MG63 (cell line): ENCODE data around the gene CDK15. TPM values are rescaled to one million over a fixed set of nuclear protein-coding genes. Genes with fewer than 3 reads are reported as not detected.

Source experiments
- DNase-seq: peaks from one replicate; pipeline ENCODE4 v3.0.0-alpha.2; 2020
- H3K27me3 ChIP-seq: fragments of 250-450 bp; sonication (Bioruptor Pico); 2 replicates; pipeline ENCODE4 v1.5.1; 2020; ENCODE audit warnings: mild to moderate bottlenecking, moderate library complexity
- H3K36me3 ChIP-seq: fragments of 250-450 bp; sonication (Bioruptor Pico); 2 replicates; pipeline ENCODE4 v1.5.1; 2020; ENCODE audit warnings: mild to moderate bottlenecking, moderate library complexity
- H3K4me3 ChIP-seq: fragments of 250-450 bp; sonication (Bioruptor Pico); 2 replicates; pipeline ENCODE4 v1.5.1; 2020; ENCODE audit warnings: mild to moderate bottlenecking, moderate library complexity
- H3K9me3 ChIP-seq: fragments of 250-450 bp; sonication (Bioruptor Pico); 2 replicates; pipeline ENCODE4 v1.5.1; 2020; ENCODE audit warnings: mild to moderate bottlenecking, moderate library complexity
- total RNA-seq: library from RNA; depleted of rRNA; stranded (reverse); fragments of >200 nt; shearing (Covaris generic); gene quantifications from 2 replicates; pipeline ENCODE4 v1.2.3, GENCODE V29; 2014; ENCODE audit warnings: low replicate concordance

Gene CDK15
- total RNA-seq, 1 experiment from 2014 or later = 6.5 TPM

DNA sequence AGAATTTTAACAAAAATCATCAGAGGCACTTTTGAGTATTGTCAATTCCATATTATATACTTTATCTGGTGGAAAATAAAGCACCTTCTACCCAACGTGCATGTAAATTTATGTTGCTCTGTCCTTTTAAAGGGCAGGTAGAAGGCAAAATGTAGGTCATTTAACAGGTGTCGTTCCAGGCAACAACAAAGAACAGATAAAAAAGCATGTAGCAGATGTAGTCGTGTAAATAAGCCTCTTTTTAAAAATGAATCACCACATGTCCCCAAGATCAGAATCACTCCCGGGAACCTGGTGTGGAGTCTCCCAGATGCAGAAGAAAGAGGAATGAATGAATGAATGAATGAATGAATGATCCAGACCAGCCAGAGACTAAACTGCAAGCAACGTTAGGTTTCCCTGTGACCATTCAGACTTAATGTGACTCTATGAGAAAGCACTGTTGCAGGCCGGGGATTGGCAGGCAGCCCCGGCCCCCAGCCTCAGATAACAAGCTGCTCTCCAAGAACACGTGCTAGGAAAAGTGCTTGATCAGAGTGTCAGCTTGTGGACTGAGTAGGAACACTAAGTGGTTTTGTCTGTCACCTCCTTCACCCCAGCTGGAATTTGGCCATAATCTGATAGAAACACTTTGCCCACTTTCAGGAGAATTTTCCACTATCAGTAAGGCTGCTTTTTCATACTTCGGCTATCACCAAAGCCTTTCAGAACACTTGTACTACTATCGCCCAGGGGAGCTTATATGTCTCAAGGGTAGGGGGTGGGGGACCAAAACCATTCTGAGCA, 100.6 kb downstream of the CDK15 start:
- Histone ChIP-seq H3K27me3 (no peaks in the 10 kb centered on the region), H3K4me3 (no peak overlapping the region), H3K9me3 (no peaks in the 10 kb centered on the region), H3K36me3 (no peaks in the 10 kb centered on the region)
- no peak for DNase-seq

DNA sequence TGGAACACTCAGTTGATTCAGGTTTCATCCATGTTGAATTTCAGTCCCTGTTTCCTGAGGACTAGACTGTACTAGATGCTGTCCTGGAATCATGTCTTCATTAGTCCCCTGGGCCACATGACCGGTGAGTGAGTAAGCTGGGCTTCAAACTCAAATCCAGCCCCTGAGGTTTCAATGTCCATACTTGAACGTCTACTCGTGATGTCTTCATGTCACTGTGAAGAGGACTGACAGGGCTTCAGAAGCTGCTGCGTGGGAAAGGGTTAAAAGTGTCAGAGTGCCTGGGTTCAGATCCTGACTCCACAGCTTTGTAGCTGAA, 101.2 kb downstream of the CDK15 start:
- no peak for DNase-seq

DNA sequence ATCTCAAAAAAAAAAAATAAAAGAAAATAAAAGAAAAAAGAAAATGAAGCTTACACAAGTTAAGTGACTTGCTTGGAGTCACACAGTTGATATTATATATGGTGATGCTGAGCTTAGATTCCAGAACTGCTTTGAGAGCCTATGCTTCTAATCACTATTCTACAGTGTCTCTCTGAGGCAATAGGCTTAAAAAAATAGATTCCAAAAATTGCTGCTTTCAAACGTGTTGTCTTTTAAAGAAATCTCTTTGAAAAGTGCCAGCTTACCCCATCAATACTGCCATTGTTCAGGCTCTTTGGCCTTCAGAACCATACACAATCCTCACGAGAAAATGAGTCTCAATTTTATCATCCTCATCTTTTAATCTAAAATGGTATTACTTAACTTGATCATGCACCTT, 102.6 kb downstream of the CDK15 start:
- H3K4me3 ChIP-seq = no peak overlapping the region
- H3K9me3 ChIP-seq = no peaks in the 10 kb centered on the region
- H3K27me3 ChIP-seq = no peaks in the 10 kb centered on the region
- DNase-seq = no peak
- H3K36me3 ChIP-seq = no peaks in the 10 kb centered on the region

More for the DNA sequence above, 101.2 kb downstream of the CDK15 start:
- no peaks in the 10 kb centered on the region for H3K36me3 ChIP-seq
- no peak overlapping the region for H3K4me3 ChIP-seq
- no peaks in the 10 kb centered on the region for H3K27me3 ChIP-seq
- no peaks in the 10 kb centered on the region for H3K9me3 ChIP-seq

DNA sequence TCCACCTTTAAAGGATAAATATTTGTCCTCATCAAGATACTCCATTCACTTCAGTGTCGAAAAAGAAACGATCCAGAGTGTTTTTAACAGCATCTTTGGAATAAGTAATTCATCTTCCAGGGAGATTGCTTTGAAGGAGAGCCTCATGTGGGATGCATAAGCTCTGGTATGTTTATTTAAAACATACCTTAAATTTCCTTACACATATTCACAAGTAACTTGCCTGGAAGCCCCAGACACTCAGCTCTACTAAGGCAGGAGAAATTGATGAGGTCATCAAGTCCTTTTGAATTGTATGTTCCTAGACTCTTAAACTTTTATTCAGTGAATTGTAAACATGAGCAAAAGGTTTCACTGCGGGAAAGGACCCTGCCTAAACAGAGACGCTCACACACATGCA, 103.0 kb downstream of the CDK15 start:
- Histone ChIP-seq H3K27me3 (no peaks in the 10 kb centered on the region), H3K36me3 (no peaks in the 10 kb centered on the region), H3K4me3 (no peak overlapping the region), H3K9me3 (no peaks in the 10 kb centered on the region)
- DNase-seq = no peak

DNA sequence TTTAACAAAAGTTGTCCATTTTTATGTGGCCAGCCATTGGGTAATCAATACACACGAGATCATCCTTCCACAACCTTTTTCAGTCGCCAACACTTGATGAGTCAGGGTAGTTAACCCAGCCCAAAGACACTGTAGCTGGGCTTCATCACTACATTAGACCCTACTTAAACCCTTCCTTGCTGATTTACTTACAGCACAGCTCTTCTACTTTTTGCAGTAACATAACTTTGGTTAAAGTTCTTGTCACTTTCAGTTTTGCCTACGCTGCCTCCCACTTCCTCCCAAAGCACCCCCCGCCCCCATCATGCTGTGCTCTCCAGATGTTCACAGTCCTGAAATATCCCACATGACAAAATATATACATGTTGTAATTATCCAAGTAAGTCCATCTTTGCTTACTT, 103.6 kb downstream of the CDK15 start:
- no peak for DNase-seq
- Histone ChIP-seq H3K9me3 (no peaks in the 10 kb centered on the region), H3K4me3 (no peak overlapping the region)

DNA sequence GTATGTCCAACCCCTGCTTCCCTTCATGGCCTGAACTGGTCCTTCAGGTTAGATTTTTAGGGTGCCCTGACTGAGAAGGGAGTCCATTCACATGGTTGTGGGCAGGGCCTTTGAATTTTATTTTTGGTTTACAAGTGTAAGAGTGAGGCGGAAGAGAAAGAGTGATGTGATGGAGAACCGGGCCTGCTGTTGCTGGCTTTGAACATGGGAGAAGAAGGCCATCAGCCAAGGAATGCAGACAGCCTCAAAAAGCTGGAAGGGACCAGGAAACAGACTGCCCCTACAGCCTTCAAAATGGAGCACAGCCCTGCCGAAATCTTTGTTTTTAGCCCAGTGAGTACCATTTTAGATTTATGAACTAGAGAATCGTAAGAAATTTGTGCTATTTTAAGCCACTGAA, 105.0 kb downstream of the CDK15 start:
- H3K4me3 ChIP-seq = no peak overlapping the region

More for the DNA sequence above, 103.6 kb downstream of the CDK15 start:
- H3K27me3 ChIP-seq = no peaks in the 10 kb centered on the region
- no peaks in the 10 kb centered on the region for H3K36me3 ChIP-seq

DNA sequence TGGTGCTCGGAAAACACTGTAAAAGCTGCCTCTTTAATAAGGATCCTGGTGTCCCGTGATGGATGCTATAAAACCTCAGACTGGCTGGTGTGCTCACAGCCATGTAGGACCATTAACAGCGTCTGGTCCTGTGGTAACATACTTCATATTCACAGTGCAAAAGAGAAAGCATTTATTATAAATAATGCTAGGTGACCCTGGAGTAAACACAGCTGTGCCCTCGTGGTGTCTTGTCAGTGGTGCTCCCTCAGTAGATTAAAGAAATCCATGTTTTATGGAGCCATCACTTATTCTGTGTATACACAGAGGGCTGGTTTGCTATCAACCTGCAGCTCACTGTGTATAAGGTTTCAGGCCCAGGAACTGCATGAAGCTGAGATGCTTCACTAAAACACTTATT, 106.9 kb downstream of the CDK15 start:
- Histone ChIP-seq H3K9me3 (no peaks in the 10 kb centered on the region), H3K27me3 (no peaks in the 10 kb centered on the region), H3K36me3 (no peaks in the 10 kb centered on the region), H3K4me3 (no peak overlapping the region)
- no peak for DNase-seq

More for the DNA sequence above, 105.0 kb downstream of the CDK15 start:
- Histone ChIP-seq H3K27me3 (no peaks in the 10 kb centered on the region), H3K9me3 (no peaks in the 10 kb centered on the region), H3K36me3 (no peaks in the 10 kb centered on the region)
- DNase-seq = no peak

DNA sequence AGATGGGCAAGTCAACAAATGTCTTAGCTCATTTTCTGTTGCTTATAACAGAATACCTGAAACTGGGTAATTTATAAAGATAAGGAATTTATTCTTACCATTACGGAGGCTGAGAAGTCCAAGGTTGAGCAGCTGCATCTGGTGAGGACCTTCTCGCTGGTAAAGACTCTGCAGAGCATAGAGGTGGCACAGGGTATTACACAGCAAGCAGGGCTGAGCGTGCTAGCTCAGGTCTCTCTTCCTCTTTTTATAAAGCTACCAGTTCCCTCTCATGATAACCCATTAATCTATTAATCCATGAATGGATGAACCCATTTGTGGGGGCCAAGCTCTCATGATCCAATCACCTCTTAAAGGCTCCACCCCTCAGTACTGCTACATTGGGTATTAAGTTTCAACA, 109.1 kb downstream of the CDK15 start:
- H3K9me3 ChIP-seq = no peaks in the 10 kb centered on the region
- H3K4me3 ChIP-seq = no peak overlapping the region
- DNase-seq = no peak
- no peaks in the 10 kb centered on the region for H3K27me3 ChIP-seq
- no peaks in the 10 kb centered on the region for H3K36me3 ChIP-seq

DNA sequence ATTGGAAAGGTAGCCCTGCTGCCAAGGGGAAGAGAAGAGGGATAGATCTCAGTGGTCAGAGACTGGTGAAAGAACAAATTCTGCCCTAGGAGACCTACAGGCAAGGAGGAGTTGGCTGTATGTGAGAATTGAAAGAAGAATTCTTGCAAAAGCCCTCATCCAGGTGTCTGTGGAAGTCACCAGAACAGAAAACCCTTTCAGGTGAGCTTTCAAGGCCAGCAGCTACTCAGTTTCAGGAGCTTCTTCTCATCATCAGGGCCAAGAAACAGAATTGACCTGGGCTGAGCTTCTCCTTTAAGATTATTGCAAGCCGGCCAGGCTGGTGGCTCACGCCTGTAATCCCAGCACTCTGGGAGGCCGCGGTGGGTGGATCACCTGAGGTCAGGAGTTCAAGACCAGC, 110.2 kb downstream of the CDK15 start:
- H3K4me3 ChIP-seq = no peak overlapping the region
- no peak for DNase-seq
- H3K9me3 ChIP-seq = no peaks in the 10 kb centered on the region
- H3K36me3 ChIP-seq = no peaks in the 10 kb centered on the region
- no peaks in the 10 kb centered on the region for H3K27me3 ChIP-seq

DNA sequence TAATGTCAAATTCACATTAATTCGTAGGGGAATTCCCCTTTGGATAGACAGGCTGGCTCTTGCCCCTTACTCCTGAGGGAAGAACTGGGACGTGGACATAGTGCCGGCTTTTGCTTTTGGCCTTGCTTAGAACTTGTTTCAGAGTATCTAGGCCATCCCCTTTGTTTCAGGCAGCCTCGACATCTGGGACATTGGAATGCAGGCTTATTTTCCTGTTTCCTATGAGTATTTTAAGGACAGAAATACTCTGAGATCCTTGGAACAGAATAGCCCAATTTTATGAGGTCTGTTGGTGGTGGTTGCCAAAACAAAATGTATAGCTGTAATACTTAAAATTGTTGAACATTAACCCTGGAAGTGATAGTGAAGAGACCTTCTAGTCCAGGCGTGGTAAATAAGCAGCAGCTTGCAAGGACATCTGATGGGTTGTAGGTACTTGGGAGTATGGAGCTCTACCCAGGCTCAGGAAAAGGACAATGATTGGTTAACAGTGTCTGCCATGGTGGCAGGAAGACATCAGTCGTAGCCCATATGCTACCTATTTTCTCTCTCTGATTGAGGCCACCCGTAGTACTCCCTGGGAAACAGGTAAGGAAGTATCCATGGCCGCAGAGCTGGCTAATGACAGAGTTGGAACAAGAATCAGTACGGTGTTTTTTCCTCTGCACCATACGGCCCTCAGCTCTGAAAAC, 112.4 kb downstream of the CDK15 start:
- H3K36me3 ChIP-seq = no peaks in the 10 kb centered on the region
- no peak for DNase-seq
- no peaks in the 10 kb centered on the region for H3K9me3 ChIP-seq
- H3K4me3 ChIP-seq = no peak overlapping the region
- H3K27me3 ChIP-seq = no peaks in the 10 kb centered on the region

DNA sequence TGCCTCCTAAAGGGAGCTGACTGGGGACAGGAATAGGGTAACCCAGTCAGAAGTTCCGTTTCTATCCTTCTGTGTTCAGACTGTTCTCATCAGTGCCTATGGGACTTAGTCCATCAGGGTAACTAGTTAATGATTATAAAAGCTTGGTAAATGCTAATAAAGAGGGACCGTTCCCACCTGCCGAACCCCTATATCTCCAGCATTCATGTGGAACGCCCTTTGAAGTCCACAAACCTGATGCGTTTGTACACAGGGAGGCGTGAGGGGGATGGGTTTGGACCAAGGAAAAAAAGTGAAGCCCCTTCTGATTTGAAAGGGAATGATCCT, 112.9 kb downstream of the CDK15 start:
- Histone ChIP-seq H3K27me3 (no peaks in the 10 kb centered on the region), H3K36me3 (no peaks in the 10 kb centered on the region), H3K4me3 (no peak overlapping the region), H3K9me3 (no peaks in the 10 kb centered on the region)
- DNase-seq = no peak

DNA sequence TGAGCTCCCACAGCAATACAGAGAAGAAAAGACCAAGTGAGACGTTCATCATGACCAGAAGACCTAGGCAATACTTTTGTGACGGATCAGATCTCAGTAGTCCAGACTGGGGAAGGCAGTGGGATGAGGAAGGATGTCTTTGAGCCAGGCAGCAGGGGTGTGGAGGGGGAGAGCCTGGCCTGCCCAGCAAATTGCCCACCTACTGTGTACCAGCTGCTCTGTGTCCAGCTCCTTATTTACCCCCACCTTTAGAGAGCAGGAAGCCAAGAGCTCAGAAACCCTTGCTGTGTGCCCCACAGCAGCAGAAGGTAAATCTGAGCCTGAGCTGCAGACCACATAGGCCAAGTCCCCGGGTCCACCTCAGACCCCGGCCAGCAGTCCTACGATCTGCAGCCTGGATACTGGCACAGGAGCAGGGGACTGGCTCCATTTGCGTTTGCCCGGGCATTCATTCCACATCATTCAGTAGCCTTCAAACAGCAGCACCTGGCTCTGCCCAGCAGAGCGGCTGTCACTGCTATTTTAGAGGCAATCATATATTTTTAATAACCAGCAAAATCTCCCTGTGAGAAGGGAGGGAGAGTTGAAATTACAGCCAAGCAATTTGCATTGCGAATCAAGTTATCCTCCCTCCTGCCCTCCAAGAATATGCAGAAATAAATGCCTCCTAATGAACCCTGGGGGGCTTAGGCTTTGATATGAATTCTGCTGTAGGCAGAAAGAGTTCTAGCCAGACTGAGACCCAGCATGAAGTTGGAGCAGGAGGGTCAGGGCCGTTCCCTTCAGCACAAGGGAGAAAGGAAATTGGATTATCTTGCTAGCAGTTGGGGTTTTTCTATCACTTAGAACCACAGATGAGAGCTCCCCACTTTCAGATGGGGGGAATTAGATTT, 117.3 kb downstream of the CDK15 start:
- H3K4me3 ChIP-seq = no peak overlapping the region
- H3K27me3 ChIP-seq = no peaks in the 10 kb centered on the region
- no peaks in the 10 kb centered on the region for H3K36me3 ChIP-seq
- no peaks in the 10 kb centered on the region for H3K9me3 ChIP-seq
- DNase-seq = no peak

DNA sequence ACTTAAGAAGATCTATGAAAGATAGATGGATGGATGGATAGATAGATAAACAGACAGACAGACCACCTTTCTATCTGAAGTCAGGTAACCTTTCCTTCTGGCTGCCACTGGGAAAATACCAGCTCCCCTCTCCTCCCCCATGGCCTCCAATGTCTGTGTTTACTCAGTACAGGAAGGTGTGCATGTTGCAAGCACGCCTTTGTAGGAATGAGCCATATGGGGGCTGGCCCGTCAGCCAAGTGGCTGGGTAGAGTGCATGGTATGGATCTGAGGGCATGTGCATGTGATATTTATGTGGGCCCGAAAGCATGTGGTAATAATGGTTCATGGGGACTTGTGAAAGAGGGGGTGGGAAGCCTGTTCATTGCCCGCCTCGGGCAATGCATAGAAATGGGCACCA, 118.1 kb downstream of the CDK15 start:
- H3K4me3 ChIP-seq = no peak overlapping the region
- no peaks in the 10 kb centered on the region for H3K9me3 ChIP-seq
- DNase-seq = no peak
- H3K36me3 ChIP-seq = no peaks in the 10 kb centered on the region
- no peaks in the 10 kb centered on the region for H3K27me3 ChIP-seq

DNA sequence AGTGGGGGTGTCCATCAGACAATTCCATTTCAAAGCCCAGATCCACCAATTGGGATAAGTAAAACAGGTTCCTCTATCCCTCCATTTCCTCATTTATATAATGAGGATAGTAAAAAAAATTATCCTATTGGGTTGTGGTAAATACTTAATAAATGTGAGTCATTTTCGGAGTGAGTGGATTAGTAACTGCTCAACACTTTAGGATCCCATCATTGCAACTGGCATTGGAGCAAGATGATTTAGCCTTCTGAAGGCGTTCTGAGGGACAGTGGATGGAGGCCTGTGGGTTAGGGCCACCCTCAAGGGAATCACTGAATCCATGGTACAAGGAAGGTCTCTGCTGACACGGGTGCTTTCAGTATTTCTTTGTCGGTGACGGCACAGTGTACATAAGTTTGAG, 118.7 kb downstream of the CDK15 start:
- no peak for DNase-seq
- no peaks in the 10 kb centered on the region for H3K9me3 ChIP-seq
- H3K4me3 ChIP-seq = no peak overlapping the region
- H3K27me3 ChIP-seq = no peaks in the 10 kb centered on the region
- H3K36me3 ChIP-seq = no peaks in the 10 kb centered on the region

DNA sequence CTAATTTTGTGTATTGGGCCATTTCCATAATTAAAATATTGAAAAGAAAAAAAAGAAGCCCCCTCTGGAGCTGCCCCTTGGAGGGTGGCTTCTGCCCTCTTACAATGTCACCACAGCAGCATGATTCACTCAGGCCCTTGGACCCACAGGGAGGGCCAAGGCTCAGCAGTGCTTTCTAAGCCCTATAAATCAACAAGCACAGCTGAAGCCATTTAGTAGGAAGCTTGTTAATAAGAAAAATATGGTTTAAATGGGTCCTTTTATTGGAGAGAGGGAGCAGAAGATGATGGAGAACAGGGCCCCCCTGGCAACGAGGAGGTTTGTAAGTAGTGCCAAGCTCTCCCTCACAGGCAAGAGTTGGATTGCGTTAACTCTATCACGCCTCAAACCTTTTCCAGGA, 119.7 kb downstream of the CDK15 start:
- H3K27me3 ChIP-seq = no peaks in the 10 kb centered on the region
- no peak overlapping the region for H3K4me3 ChIP-seq
- no peaks in the 10 kb centered on the region for H3K36me3 ChIP-seq
- no peaks in the 10 kb centered on the region for H3K9me3 ChIP-seq
- no peak for DNase-seq

DNA sequence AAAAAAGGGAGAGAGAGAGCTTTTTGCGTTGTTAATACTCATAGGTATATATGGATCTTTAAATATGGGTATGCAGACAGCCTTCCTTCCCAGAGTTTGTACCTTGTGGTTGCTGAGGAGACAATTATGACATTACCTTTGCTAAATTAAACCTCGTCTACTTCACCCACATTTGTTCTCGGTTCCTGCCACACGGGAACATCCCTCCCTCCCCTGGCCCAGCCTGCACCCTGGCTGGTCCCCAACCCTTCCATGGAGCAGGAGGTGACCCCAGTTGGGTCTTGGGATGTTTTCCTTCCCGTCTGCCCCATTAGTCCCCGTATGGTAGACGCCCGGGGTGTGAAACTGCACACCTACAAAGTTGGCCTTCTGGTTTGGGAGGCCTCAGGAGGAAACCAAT, 122.0 kb downstream of the CDK15 start:
- no peaks in the 10 kb centered on the region for H3K36me3 ChIP-seq
- no peak overlapping the region for H3K4me3 ChIP-seq
- no peaks in the 10 kb centered on the region for H3K9me3 ChIP-seq
- no peaks in the 10 kb centered on the region for H3K27me3 ChIP-seq
- no peak for DNase-seq

DNA sequence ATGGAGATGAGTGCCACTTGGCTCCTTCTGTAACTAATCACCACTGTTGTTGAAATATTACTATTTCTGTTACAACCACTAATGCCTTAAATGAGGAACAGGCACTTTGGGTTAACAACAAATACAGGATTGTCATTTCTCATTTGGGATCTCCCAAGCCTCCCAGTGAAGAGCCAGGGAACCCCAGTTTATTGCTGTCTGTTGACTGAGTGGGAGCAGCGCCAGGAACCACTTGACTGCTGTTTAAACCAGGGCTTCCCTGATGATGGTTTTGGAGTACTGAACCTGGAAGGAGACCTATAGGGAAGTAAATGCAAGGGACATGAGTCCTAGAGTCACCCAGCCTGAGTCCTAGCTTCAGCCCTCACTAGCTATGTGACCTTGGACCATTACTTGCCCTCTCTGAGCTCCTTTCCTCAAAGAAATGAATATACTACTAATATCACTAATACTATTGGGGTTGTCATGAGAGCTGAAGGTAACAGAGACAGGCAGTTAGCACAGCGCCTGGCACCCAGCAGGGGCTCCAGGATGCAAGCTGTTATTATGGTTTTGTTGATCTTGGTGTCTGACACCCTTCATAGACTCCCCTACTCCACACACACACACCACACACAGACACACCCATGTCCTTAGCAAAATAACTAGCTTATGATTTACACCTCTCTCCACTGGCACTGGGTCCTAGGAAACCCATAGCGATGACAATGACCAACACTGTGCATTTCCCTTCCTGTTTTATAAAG, 123.1 kb downstream of the CDK15 start:
- no peak for DNase-seq
- Histone ChIP-seq H3K27me3 (no peaks in the 10 kb centered on the region), H3K9me3 (no peaks in the 10 kb centered on the region), H3K4me3 (no peak overlapping the region), H3K36me3 (no peaks in the 10 kb centered on the region)
